IPS-NIHi11 (cell line): Measurements from ENCODE around the gene UBAC1.
"Not testable (repeated sequence)": the region's sequence is repeated elsewhere in the genome, so short reads cannot be mapped to it uniquely, and the experiment has no call there.

ENCODE experiments used
- DNase-seq: peaks from one replicate; pipeline ENCODE4 v3.0.0; 2012; ENCODE audit warnings: mixed read lengths, low spot score

Gene UBAC1

DNA sequence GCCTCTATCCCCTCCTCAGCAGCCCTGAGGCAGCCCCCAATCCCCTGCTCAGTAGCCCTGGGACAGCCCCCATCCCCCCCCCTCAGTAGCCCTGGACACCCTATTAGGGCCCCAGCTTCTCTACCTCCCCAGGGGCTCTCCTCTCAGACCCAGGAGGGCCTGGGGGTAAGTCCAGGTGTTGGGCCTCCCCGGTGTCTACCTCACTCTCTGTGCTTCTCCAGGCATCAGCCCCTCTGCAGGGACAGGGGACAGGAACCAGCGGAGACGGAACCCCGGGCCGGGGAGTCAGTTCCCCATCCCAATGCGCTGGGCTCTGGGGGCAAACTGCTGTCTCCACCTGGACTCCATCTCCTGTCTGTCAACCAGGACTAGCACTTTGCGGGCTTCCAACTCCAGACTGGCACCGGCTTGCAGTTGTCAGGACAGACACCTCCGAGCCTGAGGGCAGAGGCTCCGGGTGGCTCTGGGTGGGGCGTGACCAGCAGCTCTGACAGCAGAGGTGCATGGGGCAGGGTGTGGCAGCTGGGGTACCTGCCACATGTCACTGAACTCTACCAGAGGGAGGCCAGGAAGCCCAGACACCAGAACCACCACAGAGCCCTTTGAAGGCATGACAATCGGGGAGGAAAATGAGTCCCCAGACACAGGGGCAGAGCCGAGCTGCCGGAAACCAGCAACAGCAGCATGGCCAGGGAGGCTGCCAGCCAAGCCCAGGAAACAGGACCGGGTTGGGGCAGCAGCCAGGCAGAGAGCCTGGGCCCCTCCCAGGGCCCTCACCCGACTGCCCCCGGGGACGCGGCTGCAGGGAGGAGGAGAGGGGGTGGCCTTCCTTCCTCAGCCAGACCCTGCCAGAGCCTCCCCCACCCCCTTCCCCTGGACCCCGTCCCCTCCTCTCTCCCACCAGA lies 17.7 kb upstream of the UBAC1 start:
- DNase-seq = no peak

DNA sequence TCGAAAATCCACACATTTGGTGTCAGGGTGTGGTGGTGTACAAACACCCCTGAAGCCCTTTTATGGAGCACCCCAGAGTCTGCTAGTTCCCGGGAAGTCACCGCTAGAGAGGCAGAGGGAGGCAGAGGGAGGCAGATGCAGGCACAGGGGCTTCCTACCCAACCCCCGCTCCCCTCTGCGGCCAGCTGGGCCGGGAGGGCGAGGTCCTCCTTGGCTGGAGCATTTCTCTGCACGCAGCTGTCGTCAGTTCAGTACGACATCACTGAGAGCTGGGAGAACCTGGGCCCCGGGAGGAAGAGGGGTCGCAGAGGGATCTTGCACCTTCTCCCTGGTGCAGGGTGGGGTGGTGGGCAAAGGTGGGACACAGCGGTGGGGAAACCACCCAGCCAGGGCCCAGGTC lies 15.8 kb upstream of the UBAC1 start:
- no peak for DNase-seq

DNA sequence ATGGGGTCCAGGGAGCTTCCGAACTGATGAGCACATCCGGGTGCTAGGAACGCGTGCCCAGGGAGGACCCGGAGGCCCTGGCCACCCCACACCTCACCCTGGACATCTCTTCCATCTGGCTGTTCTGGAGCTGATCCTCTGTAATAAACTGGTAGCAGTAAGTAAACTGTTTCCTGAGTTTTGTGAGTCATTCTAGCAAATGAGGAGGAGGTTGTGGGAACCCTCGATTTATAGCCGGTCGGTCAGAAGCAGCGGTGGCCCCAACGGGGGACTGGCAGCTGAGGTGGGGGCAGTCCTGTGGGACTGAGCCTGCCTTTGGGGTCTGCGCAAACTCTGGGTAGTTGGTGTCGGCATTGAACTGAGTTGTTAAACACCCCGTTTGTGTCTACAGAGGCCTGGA lies 15.4 kb upstream of the UBAC1 start:
- no peak for DNase-seq

DNA sequence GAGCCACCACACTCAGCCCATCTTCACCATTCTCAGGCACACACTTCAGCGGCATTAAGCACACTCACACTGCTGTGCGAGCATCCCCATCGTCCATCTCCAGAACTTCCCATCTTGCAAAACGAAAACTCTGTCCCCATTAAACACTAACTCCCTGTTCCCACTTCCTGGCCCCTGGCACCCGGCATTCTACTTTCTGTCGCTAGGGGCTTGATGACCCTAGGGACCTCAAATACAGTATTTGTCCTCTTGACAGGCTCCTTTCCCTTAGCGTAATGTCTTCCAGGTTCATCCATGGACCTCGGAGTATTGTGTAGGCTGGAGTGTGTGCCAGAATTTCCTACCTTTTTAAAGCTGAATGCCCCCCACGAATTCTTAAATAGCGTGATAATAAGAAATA lies 14.7 kb upstream of the UBAC1 start:
- no peak for DNase-seq

DNA sequence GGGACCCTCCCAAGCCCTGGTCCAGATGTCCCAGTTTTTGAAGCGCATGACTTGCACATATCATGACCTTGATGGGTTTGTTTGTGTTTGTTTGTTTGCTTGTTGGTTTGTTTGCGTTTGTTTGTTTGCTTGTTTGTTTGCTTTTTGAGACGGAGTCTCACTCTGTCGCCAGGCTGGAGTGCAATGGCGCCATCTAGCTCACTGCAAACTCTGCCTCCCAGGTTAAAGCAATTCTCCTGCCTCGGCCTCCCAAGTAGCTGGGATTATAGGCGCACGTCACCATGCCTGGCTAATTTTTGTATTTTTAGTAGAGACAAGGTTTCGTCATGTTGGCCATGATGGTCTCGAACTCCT lies 13.0 kb upstream of the UBAC1 start:
- no peak for DNase-seq

DNA sequence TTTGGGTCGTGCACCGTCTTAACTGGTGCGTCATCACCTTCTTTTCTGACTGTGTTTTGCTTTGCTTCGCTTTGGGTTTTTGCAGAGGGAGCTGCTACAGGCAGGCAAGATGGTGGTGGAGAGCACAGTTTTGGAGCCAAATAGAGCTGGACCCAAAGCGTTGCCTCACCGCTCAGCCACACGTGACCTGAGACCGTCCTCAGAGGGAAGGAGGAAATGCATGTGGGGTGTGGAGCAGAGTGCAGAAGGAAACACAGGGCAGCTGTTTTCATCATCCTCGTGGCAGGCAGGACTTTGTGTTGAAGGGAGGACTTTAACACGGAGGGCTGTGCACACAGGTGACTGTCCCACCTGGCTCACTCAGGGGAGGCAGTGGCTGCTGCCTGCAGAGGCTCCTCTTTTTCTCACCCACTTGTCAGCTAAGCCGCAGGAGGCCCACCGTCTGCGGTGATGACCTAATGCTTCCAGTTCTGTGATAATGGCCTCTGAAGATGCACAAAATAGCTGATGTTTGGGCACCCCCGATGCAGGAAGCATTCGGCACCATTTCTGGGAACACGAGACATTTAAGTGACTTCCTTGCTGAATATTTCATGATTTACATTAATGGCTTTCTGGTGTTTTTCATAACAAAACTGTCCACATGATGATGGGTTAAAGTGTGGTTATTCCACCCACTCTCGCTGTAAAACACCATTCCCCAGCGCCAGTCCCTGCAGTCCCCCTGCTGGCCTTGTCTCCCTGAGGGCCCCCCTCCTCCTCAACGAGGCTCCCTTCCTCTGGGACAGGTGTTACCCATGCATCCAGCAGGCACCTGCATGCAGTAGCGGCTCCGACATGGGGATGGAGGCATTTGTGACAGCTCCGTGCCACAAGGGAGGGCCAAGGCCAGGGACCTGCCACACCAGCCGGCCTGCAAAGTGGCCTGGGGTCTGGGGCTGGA lies 12.4 kb upstream of the UBAC1 start:
- DNase-seq = no peak

DNA sequence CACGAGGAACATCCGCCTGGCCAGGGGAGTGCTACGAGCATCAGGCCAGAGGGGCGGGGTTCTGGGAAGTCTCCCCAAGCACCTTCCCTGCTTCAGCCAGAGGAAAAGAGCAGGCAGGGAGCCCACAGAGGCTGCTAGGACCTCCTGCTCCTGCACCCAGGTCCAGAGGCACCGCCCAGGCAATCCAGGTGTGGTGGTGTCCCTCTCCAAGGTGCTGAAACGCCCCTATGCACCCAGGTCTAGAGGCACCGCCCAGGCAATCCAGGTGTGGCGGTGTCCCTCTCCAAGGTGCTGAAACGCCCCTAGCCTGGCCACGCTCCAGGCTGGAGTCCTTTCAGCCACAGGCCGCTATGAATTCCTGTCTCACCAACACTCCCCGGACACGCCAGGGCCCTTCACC lies 10.7 kb upstream of the UBAC1 start:
- DNase-seq = peak; percentile 94

DNA sequence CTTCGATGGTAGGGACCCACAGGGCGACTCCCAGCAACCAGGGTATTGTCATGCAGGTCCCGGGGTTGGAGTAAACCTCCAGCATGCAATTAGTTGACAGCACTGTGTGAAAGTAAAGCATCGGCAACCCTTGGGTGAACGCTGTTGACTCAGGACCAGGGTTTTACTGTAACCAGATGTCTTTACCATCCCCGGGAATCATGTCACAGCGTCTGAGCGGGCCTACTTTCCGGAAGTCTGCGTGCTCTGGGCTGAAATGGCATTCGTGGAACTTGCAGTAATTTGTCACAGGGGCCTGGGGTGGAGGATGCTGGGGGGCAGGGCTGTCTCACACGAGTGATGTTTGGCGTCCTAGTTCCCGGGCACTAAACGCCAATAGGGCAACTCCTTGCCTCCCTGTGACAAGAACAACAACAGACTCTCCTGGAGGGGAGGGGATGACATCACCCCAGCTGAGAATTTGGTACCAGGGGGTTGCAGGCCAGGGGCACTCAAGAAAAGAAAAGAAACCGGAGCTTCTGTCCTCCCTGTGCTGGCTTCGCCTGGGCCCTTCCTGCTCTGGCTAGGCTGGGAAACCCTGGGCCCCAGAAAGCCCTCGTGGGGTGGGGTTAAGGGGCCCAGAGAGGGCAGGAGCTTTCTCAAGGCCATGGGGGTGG lies 10.1 kb upstream of the UBAC1 start:
- DNase-seq = no peak

DNA sequence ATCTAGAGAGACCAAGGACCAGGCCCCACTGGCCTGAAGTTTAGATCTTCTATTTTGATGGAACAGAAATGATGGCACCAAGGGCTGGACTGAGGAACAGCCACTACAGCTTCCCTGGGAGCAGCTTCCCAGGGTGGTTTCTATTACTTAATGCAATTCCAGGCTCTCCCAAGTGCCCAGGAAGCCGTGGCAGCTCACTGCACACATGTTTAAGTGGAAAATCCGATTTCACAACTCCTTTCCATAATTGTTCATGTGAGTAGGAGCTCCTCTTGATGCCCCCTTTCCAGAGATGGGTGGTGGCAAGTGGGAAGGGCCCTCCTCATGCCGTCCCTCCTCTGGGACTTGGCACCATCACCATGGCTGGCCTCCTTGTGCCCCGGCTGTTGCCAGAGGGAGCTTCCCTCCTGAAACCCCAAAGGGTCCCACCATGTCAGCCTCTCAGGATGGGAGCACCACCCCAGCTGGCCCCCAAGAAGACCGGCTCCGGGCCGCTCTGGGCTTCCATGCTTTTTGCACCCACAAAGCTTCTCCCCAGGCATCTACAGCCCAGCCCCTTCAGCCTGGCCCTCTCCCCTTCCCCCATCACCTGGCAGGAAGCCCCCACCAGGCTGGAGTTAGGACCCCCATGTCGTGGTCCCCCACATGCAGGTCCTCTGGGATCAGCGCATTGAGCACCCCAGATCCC lies 9.1 kb upstream of the UBAC1 start:
- DNase-seq = no peak

DNA sequence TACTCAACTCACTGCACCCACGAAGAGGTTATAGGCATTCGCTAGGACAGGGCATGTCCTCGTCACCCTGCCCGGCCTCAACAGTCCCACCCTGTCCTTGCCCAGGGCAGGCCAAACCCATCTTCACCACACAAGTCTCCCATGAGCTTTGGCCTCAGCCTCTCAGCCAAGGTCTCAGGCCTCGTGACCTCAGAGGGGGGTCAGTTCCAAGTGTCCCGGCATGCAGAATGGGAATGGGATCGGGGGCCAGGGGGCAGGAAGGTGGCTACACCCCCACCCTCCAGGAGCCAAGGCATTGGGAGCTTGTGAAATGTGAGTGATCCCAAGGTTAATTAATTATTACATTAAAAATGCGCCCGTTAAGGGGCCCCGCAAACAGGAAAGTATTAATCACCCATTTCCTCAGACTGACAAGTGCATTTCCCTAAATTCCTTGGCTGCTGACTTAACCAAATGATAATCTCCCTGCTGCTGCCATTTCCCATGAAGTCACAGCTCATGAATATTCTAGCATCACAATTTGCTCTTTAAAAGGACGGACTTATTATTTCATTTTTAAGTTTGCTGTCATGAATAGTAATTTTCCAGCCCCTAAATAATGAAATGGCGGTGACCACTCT lies 8.0 kb upstream of the UBAC1 start:
- DNase-seq = no peak

DNA sequence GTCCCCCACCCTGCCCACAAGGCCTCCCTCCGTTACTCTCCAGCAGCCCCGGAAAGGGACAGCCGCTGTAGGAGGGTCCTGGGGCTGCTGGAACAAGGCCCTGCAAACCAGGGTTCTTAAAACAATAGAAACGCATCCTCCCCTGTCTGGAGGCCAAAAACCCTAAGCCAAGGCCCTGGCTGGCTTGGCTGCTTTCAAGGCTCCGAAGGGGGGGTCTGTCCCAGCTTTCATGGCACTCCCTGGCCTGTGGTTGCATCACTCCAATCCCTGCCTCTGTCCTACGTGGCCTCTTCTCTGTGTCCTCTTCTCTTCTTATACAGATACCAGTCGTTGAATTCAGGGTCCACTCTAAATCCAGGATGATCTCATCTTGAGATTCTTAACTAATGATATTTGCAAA lies 7.4 kb upstream of the UBAC1 start:
- DNase-seq = no peak

DNA sequence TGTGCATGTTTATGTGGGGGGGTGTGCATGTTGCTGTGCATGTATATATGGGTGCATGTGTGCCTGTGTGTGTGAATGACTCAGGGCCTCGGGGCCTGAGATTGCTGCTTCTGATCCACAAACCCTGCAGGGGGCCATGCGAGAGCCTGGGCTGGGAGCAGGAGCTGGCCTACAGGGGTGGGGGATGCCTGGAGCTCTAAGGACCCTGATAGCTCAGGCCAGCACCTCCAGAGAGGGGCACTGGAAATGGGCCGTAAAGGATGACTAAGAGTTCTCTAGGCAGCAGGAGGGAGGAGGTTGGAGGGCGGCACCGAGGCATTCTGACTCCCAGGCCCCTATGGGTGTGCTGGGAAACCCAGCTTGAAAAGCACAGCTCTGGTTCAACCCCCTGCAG lies 6.9 kb upstream of the UBAC1 start:
- no peak for DNase-seq

DNA sequence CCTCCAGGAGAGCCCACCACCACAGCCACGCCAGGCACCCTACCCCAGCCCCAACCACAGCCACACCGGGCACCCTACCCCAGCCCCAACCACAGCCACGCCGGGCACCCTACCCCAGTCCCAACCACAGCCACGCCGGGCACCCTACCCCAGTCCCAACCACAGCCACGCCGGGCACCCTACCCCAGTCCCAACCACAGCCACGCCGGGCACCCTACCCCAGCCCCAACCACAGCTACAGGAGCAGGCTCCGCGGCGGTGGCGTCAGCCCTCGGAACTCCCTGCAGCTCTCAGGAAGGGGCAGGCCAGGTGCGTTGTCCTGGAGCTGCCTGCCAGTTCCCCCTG lies 5.7 kb upstream of the UBAC1 start:
- DNase-seq = not testable (repeated sequence)

DNA sequence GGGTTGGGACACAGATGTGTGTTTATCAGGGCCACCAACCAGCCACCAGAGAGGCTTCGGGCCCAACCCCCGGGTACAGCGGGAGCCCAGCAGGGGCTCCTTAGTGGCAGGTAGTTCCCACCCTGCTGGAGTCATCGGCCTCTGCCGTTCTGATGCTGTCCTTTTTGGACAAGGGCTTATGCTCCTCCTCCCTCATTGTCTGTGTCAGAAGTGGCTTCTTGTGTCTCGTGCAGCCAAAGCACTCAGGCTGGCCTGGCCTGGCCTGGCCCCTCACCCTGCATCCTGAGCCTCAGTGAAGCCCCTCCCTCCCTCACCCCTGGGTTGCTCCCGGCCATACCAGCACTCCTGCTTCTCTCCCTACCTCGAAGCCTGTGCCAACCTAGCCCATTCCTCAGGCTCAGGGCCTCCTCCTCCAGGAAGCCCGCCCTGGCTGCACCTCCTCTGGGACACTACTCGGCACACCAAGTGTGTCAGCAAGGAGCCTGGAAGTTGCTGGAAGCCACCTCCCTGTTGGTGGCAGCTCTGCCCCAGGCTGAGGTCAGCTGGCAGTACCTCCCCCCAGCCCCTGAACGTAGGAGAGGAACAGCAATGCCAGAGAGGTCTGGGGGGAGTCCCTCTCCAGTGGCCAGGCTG lies 4.1 kb upstream of the UBAC1 start:
- DNase-seq = no peak

DNA sequence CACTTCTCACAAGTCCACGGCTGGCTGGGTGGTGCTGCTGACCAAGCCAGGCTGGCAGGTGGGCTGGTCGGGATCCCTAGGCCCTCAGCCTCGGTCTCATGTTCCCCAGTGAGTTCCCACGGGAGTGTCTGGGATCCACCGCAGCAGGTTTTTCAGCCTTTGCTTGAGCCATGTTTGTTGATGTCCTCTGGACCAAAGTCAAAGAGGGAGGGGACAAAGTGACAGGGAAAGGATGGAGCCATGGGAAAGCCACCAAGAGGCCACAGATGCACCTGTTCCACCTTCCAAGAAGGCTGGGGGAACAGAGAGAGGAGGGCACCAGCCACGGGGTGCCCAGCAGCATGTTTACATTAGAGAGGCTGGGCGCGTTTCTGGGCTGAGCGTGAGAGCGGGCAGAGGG lies 2.8 kb upstream of the UBAC1 start:
- DNase-seq = no peak

DNA sequence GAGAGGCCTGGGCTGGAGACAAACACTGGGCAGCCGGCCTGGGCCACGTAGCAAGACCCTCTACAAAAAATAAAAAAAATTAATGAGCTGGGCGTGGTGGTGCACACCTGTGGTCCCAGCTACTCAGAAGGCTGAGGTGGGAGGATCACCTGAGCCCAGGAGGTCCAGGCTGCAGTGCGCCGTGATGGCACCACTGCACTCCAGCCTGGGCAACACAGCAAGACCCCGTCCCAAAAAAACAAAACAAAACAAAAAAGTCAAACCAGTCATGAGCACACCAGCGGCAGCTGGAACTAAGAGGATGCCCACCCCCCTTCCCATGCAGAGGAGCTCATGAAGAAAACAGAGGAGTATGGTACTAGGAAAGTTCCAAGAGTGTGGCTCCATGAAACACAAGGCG lies 2.2 kb upstream of the UBAC1 start:
- DNase-seq = no peak

DNA sequence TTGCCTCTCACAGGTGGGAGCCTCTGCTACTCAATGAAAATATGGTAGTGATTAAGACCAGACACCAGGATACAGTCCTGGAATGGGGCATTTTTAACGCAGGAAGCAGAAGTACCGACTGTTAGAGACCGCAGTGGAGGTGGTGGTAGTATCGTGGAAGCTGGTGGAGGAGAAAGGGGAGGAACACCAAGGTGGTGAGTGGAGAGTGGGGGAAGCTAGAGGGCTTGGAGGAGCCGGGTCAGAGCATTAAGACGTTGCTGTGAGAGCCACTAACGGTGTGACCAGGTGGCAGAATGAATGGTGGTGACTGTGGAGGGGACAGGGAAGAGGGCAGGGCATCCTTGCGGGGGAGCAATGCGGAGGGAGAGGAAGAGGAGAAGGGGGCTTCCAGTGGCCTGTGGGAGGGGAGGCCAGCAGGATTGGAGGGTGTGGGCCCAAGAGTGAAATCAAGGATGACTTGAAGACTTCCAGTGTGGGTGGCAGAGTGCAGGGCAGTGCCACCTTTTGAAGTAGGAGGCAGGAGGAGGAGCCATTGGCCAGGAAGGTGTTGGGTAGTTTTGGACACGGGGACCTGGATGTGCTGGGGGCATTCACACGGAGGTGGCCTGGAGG lies 1.6 kb upstream of the UBAC1 start:
- DNase-seq = no peak

DNA sequence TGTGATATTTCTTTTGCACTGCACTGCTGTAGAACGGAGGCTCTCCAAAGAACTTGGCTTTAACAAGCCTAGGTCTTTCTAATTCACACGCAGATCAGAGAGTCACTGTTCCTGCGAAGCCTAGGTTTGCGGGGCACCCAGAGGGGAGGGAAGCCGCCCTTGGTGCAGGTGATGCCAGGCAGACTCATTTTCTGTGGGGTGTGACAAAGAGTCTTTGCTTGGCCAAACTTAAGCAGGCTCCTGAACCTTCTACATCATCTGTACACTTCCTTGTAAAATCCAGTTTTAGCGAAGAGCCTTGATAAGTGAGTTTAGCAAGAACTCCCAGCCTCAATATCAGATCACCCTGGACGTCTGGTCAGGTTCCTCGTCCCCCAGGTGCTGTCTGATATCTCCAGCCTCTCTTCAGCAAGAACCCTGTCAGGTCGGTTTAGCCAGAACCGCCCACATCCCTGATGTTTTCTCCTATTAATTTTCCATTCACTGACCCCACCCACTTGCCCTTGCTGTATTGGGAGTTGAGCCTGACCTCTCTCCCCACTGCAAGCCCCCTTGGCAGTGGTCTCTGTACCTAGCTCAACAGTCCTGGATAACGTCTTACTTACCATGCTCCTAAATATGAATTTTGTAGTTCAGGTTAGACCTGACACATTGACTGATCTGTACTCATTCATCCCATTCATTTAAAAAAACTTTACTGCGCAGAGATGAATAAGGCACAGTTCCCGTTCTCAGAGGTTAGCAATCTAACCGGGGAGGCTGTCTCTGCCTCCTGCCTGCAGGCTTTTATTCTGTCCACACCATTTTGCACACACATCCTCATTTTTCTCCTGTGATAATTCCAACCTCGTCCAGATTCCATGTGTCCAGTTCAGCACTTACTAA lies 880 bp upstream of the UBAC1 start:
- no peak for DNase-seq

DNA sequence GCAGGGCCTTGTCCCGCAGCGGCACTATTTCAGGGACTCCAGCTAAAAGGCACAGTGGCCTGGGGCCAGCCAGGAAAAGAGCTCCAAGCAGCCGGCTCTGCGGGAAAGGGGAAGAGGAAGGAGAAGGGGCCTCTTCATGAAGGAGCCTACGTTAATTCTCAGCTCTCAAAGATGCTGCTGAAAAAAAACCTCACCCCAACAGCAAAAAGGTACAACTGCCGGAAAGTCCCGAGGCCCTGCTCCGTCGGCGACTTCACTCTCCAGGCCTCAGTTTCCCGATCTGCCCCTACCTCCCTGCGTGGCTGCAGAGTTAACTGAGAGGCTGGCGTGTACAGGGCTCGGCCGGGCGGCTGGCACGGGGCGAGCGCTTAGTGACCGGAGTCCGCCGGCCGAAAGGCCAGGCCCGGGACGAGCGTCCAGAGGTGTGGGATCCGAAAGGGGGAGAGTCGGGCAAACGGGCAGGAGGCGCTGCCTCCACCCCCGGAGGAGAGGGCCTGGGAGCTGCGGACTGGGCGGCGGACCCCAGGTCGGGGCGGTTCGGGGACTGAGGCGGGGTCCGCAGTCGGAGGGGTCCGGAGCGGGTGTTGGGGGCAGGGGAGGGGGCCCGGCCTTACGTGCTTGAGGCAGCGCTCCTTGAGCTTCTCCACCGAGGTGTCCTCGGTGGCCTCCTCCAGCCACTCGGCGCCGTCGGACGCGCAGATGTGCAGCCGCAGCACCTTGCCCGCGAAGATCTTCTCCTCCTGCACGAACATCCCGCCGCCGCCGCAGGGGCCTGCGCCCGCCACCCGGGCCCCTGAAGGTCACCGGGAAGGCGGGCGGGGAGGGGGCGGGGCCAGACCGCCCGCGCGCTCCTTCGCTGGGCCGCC lies 529 bp downstream of the UBAC1 start:
- DNase-seq = peak; percentile 69
